Measurements from ENCODE around the gene SP5. TPM values are rescaled to one million over a fixed set of nuclear protein-coding genes. Genes with fewer than 3 reads are reported as not detected.

SP5 gene
- total and polyA plus RNA-seq, 2 of the 4 experiments (the other 2 are of a cell fraction): not detected

- no peak for ATAC-seq (ENCODE audit: low read depth)
- H3K9me1 ChIP-seq (ENCODE audit: insufficient read depth, low read length): no peaks in the 10 kb centered on the region
- intact Hi-C loops (cut with micrococcal nuclease): no loop called here
Observed at GRCh38 chr2:170680172-170680941, 34.8 kb upstream of the SP5 start.

More at GRCh38 chr2:170680172-170680941, 34.8 kb upstream of the SP5 start:
- dilution Hi-C loops (cut with HindIII; ENCODE audit: low sequenced_read_pairs, unreplicated experiment) (no loop called here), in situ Hi-C loops (cut with MboI; ENCODE audit: low sequenced_read_pairs) (no loop called here)
- Histone ChIP-seq H2AK5ac (ENCODE audit: low read depth, low read length) (no peak overlapping the region), H3K14ac (replicated peaks; ENCODE audit: low read depth, low read length) (no peak overlapping the region), H4K8ac (ENCODE audit: low read depth in 2 of 2, low read length in 2 of 2) (no peak overlapping the region), H3K27me3 (ENCODE audit: control insufficient read depth, insufficient read depth, low read length) (no peaks in the 10 kb centered on the region), H4K20me1 (ENCODE audit: insufficient read depth, low read length) (no peaks in the 10 kb centered on the region), H2BK5ac (ENCODE audit: low read depth, low read length, poor library complexity, severe bottlenecking) (no peak overlapping the region), H3K36me3 (ENCODE audit: control insufficient read depth, insufficient read depth, low read length) (no peaks in the 10 kb centered on the region), H2BK15ac (ENCODE audit: low read depth, low read length) (no peak overlapping the region), H2BK120ac (ENCODE audit: low read depth, low read length) (no peak overlapping the region), H3K9me3 (ENCODE audit: control insufficient read depth, insufficient read depth, low read length) (no peaks in the 10 kb centered on the region), H3K9ac (ENCODE audit: low read depth, low read length) (no peak overlapping the region), H3K79me1 (ENCODE audit: low read depth in 1 of 2, low read length in 2 of 2) (no peaks in the 10 kb centered on the region), H3K4me3 (ENCODE audit: insufficient read depth, low read depth, low read length) (no peak overlapping the region), H3K4me2 (ENCODE audit: low read depth, low read length) (no peak overlapping the region), H3K23ac (ENCODE audit: low read depth, low read length) (no peak overlapping the region), H4K91ac (ENCODE audit: insufficient read depth, low read depth, low read length) (no peak overlapping the region), H2AK9ac (replicated peaks; ENCODE audit: low read depth, low read length, poor library complexity) (no peak overlapping the region), H2AFZ (replicated peaks; ENCODE audit: low read length, poor library complexity) (no peak overlapping the region), H3K27ac (ENCODE audit: insufficient read depth, low read length) (no peak overlapping the region), H2BK20ac (ENCODE audit: low read depth, low read length) (no peak overlapping the region), H3K4ac (ENCODE audit: low read depth, low read length) (no peak overlapping the region), H3K18ac (ENCODE audit: low read depth, low read length) (no peak overlapping the region), H3K4me1 (ENCODE audit: control insufficient read depth, insufficient read depth, low read length) (no peaks in the 10 kb centered on the region), H4K5ac (ENCODE audit: low read depth, low read length) (no peak overlapping the region), H3K56ac (ENCODE audit: extremely low read depth, insufficient read depth, low read length) (no peak overlapping the region)
- no TSS peak for BruUV-seq (replicated peaks)
- ChIA-PET POLR2A (ENCODE audit: unreplicated experiment) (no interaction called here), CTCF (interaction anchor here (0.6 kb wide), 1 partner anchor 1271 kb away, joined by 3 read pairs; no protein-coding TSS in a partner anchor)
- no CpG with 5 or more reads among the region's 2 CpGs for WGBS, 2 experiments (ENCODE audit: extremely low coverage in 2 of 2, insufficient read length in 1 of 2)
- TF ChIP-seq MAFK (IDR thresholded peaks at IDR 0.05; ENCODE audit: low read depth, low read length): no peak
- TF ChIP-seq MAZ (IDR thresholded peaks at IDR 0.05; ENCODE audit: borderline replicate concordance, low read depth, low read length): no peak
- TF ChIP-seq USF2 (IDR thresholded peaks at IDR 0.05; ENCODE audit: low read depth, low read length): no peak
- no peak for TF ChIP-seq FOS (IDR thresholded peaks at IDR 0.05; ENCODE audit: low read depth, low read length)
- TF ChIP-seq SMC3 (IDR thresholded peaks at IDR 0.05; ENCODE audit: low read depth, low read length): no peak
- TF ChIP-seq CEBPB (IDR thresholded peaks at IDR 0.05; ENCODE audit: low read depth, low read length): no peak
- no peak for TF ChIP-seq RAD21 (IDR thresholded peaks at IDR 0.05; ENCODE audit: low read length)
- DNase-seq: no peak
